Neuronal stem cell (in vitro differentiated cells): ENCODE measurements around the gene HSD17B4.

Experiments used
- DNase-seq: peaks from one replicate; pipeline ENCODE4 v3.0.0-alpha.2; 2013; ENCODE audit warnings: low spot score
- H2AFZ ChIP-seq: one replicate; pipeline ENCODE4 v1.6.1; 2013; ENCODE audit warnings: mild to moderate bottlenecking, low read length, inconsistent platforms
- H2AK5ac ChIP-seq: 2 replicates; pipeline ENCODE4 v1.6.1; 2013; ENCODE audit warnings: low read depth, mild to moderate bottlenecking, inconsistent platforms, low read length, moderate library complexity, mixed read lengths
- H2BK120ac ChIP-seq: 2 replicates; pipeline ENCODE4 v1.6.1; 2013; ENCODE audit warnings: low read depth, mild to moderate bottlenecking, inconsistent platforms, low read length, moderate library complexity, mixed read lengths
- H2BK12ac ChIP-seq: one replicate; pipeline ENCODE4 v1.6.1; 2013; ENCODE audit warnings: low read length, inconsistent platforms
- H2BK15ac ChIP-seq: 2 replicates; pipeline ENCODE4 v1.6.1; 2013; ENCODE audit warnings: mild to moderate bottlenecking, low read length, inconsistent platforms, mixed read lengths
- H2BK5ac ChIP-seq: one replicate; pipeline ENCODE4 v1.6.1; 2013; ENCODE audit warnings: inconsistent platforms, mild to moderate bottlenecking, low read length, moderate library complexity
- H3K14ac ChIP-seq: one replicate; pipeline ENCODE4 v1.6.1; 2013; ENCODE audit warnings: low read length, inconsistent platforms
- H3K18ac ChIP-seq: 2 replicates; pipeline ENCODE4 v1.6.1; 2013; ENCODE audit warnings: low read length, inconsistent platforms
- H3K23ac ChIP-seq: 2 replicates; pipeline ENCODE4 v1.6.1; 2013; ENCODE audit warnings: low read depth, mild to moderate bottlenecking, mixed read lengths, low read length, inconsistent platforms; ENCODE audit not compliant: poor library complexity
- H3K27ac ChIP-seq: replicated peaks from 3 replicates; pipeline ENCODE4 v1.5.1; 2013; ENCODE audit warnings: low read length, inconsistent platforms
- H3K27me3 ChIP-seq, 3 experiments: 2 replicates each; pipeline ENCODE4 v1.6.1; 2013; ENCODE audit warnings: low read length in 3 of 3, mild to moderate bottlenecking in 2 of 3, inconsistent platforms in 1 of 3, low read depth in 1 of 3, mixed read lengths in 1 of 3, moderate library complexity in 1 of 3; ENCODE audit not compliant: control insufficient read depth in 3 of 3, insufficient read depth in 3 of 3
- H3K36me3 ChIP-seq, 2 donors: replicated peaks in 1 of 2; 2 replicates each; pipeline ENCODE4 v1.6.1; 2013; ENCODE audit warnings: low read length in 2 of 2; ENCODE audit not compliant: control insufficient read depth in 2 of 2, insufficient read depth in 2 of 2
- H3K4ac ChIP-seq: 2 replicates; pipeline ENCODE4 v1.6.1; 2013; ENCODE audit warnings: inconsistent platforms, mild to moderate bottlenecking, low read length, moderate library complexity
- H3K4me1 ChIP-seq, 2 donors: 1 replicate in 1 of 2; 2 replicates in 1 of 2; pipeline ENCODE4 v1.6.1; 2013; ENCODE audit warnings: low read length in 2 of 2, low read depth in 1 of 2; ENCODE audit not compliant: control insufficient read depth in 2 of 2, insufficient read depth in 1 of 2
- H3K4me2 ChIP-seq: one replicate; pipeline ENCODE4 v1.6.1; 2013; ENCODE audit warnings: mild to moderate bottlenecking, low read length, inconsistent platforms; ENCODE audit not compliant: insufficient read depth, poor library complexity, severe bottlenecking
- H3K4me3 ChIP-seq, 2 donors: 2 replicates each; pipeline ENCODE4 v1.5.1; 2013; ENCODE audit warnings: low read length in 2 of 2, mild to moderate bottlenecking in 2 of 2, inconsistent platforms in 1 of 2, moderate library complexity in 1 of 2
- H3K79me1 ChIP-seq: one replicate; pipeline ENCODE4 v1.6.1; 2013; ENCODE audit warnings: low read depth, mild to moderate bottlenecking, inconsistent platforms, low read length, moderate library complexity
- H3K9ac ChIP-seq: one replicate; pipeline ENCODE4 v1.6.1; 2013; ENCODE audit warnings: mild to moderate bottlenecking, low read depth, low read length, inconsistent platforms; ENCODE audit not compliant: poor library complexity
- H3K9me3 ChIP-seq, 2 donors: replicated peaks in 1 of 2; 2 replicates each; pipeline versions ENCODE3 to v1.6.1; 2013; ENCODE audit warnings: low read length in 2 of 2, mild to moderate bottlenecking in 2 of 2, inconsistent platforms in 1 of 2, low read depth in 1 of 2, mixed read lengths in 1 of 2, moderate library complexity in 1 of 2; ENCODE audit not compliant: control insufficient read depth in 2 of 2, insufficient read depth in 1 of 2
- H4K8ac ChIP-seq: one replicate; pipeline ENCODE4 v1.6.1; 2013; ENCODE audit warnings: low read depth, mild to moderate bottlenecking, inconsistent platforms, low read length, moderate library complexity
- H4K91ac ChIP-seq: one replicate; pipeline ENCODE4 v1.6.1; 2013; ENCODE audit warnings: low read length, low read depth, mild to moderate bottlenecking, inconsistent platforms; ENCODE audit not compliant: poor library complexity
- WGBS, 2 donors: extraction: QIAGEN DNeasy Blood & Tissue Kit; methylation state at CpG; one replicate each; pipeline ENCODE4 v1.1.7; 2013; ENCODE audit warnings: missing lambda C conversion rate in 2 of 2, mixed read lengths in 1 of 2; ENCODE audit not compliant: insufficient read length in 2 of 2, insufficient replicate concordance in 1 of 2; ENCODE audit errors: extremely low coverage in 2 of 2; 5-methylcytosine and 5-hydroxymethylcytosine counted together

The HSD17B4 gene

DNA sequence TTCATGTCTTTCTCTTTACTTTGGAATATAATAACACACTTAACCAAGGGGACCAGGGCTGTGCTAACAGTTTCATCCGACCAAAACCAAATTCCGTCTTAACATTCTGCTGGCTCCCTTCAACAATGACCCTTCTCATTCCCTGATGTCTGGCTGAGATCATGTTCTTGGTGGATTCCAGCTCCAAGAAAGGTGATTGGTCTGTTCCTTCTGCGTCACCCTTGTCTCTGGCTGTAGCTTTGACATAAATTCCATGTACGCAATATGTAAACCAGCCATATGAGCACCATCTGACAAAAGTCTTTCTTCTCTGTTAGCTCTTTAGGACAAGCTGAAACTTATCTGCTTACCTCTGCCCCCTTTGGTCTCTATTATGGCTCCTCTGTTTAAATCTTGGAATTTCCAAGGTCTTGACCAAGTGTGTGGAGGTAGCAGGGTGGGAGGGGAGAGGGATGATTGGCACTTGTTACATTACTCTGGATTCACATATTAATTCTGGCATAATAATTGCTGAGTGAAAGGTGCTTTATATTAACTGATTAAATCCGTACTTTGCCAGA lies 45.7 kb upstream of the HSD17B4 start:
- H3K18ac ChIP-seq, result no peak overlapping the region
- no peak overlapping the region for H2BK12ac ChIP-seq
- H4K8ac ChIP-seq, result no peak overlapping the region
- no peaks in the 10 kb centered on the region for H3K27me3 ChIP-seq
- H3K14ac ChIP-seq, result no peak overlapping the region
- no peak overlapping the region for H3K4me3 ChIP-seq
- H2AFZ ChIP-seq, result no peak overlapping the region
- H3K4me1 ChIP-seq, result peaks cover 0 to 2% of the 10 kb centered on the region in 2 donors
- H3K4ac ChIP-seq, result no peak overlapping the region
- DNase-seq, result no peak
- WGBS, 2 donors, result no CpG with 5 or more reads among the region's 5 CpGs
- H2BK5ac ChIP-seq, result no peak overlapping the region
- no peak overlapping the region for H3K23ac ChIP-seq
- no peaks in the 10 kb centered on the region for H3K9me3 ChIP-seq
- no peak overlapping the region for H3K9ac ChIP-seq
- H3K27ac ChIP-seq, result no peak overlapping the region
- H2AK5ac ChIP-seq, result no peak overlapping the region
- H2BK120ac ChIP-seq, result no peak overlapping the region
- no peaks in the 10 kb centered on the region for H3K79me1 ChIP-seq
- H2BK15ac ChIP-seq, result no peak overlapping the region
- no peaks in the 10 kb centered on the region for H3K36me3 ChIP-seq
- H4K91ac ChIP-seq, result no peak overlapping the region
- H3K4me2 ChIP-seq, result no peak overlapping the region

GRCh38 chr5:119409235-119409815 lies 43.0 kb upstream of the HSD17B4 start:
- Histone ChIP-seq H3K27me3 (no peaks in the 10 kb centered on the region), H2BK120ac (no peak overlapping the region), H3K4me1 (peaks cover 0 to 2% of the 10 kb centered on the region in 2 donors), H3K9me3 (no peaks in the 10 kb centered on the region), H2BK5ac (no peak overlapping the region), H3K23ac (no peak overlapping the region), H3K9ac (no peak overlapping the region), H4K91ac (no peak overlapping the region), H3K4me3 (no peak overlapping the region), H3K4ac (no peak overlapping the region), H3K36me3 (no peaks in the 10 kb centered on the region), H2AFZ (no peak overlapping the region), H3K18ac (no peak overlapping the region), H3K79me1 (no peaks in the 10 kb centered on the region), H2BK15ac (no peak overlapping the region), H3K4me2 (no peak overlapping the region), H3K14ac (no peak overlapping the region), H3K27ac (no peak overlapping the region), H4K8ac (no peak overlapping the region), H2BK12ac (no peak overlapping the region), H2AK5ac (no peak overlapping the region)
- DNase-seq, result no peak
- no CpG with 5 or more reads among the region's 3 CpGs for WGBS, 2 donors

GRCh38 chr5:119410448-119411159 lies 41.7 kb upstream of the HSD17B4 start:
- no peak for DNase-seq
- H3K23ac ChIP-seq, result no peak overlapping the region
- H3K79me1 ChIP-seq, result no peaks in the 10 kb centered on the region
- H3K9ac ChIP-seq, result no peak overlapping the region
- no peak overlapping the region for H3K4me3 ChIP-seq
- no peak overlapping the region for H2AK5ac ChIP-seq
- H3K27ac ChIP-seq, result no peak overlapping the region
- peaks cover 0 to 2% of the 10 kb centered on the region in 2 donors for H3K4me1 ChIP-seq
- H2BK5ac ChIP-seq, result no peak overlapping the region
- no peak overlapping the region for H4K91ac ChIP-seq
- no peak overlapping the region for H3K14ac ChIP-seq
- H3K4ac ChIP-seq, result no peak overlapping the region
- no peak overlapping the region for H2BK12ac ChIP-seq
- no peaks in the 10 kb centered on the region for H3K36me3 ChIP-seq
- no peak overlapping the region for H3K18ac ChIP-seq
- H3K9me3 ChIP-seq, result no peaks in the 10 kb centered on the region
- no peak overlapping the region for H2AFZ ChIP-seq
- H2BK15ac ChIP-seq, result no peak overlapping the region
- WGBS, 2 donors, result no CpG with 5 or more reads among the region's 4 CpGs
- H3K4me2 ChIP-seq, result no peak overlapping the region
- no peak overlapping the region for H4K8ac ChIP-seq
- H2BK120ac ChIP-seq, result no peak overlapping the region
- no peaks in the 10 kb centered on the region for H3K27me3 ChIP-seq
